ENCODE measurements around the gene WNT5B. TPM values are rescaled to one million over a fixed set of nuclear protein-coding genes. Genes with fewer than 3 reads are reported as not detected.
"Not testable (repeated sequence)": the region's sequence is repeated elsewhere in the genome, so short reads cannot be mapped to it uniquely, and the experiment has no call there.

WNT5B gene
- total and polyA plus RNA-seq, 4 donors, result 0.88 to 11.2 (median 2.8) TPM

- Histone ChIP-seq H3K27ac (ENCODE audit: low read depth in 1 of 2, low read length in 2 of 2) (no peak overlapping the region), H3K4me1 (ENCODE audit: control insufficient read depth in 1 of 2, insufficient read depth in 2 of 2, low read length in 2 of 2) (peaks cover 0 to 6% of the 10 kb centered on the region in 2 donors)
- intact Hi-C loops (cut with DNase I), result loop anchor here (5.0 to 10.0 kb wide), 2 partner anchors 35 to 83 kb away; no protein-coding TSS in a partner anchor
Measured at GRCh38 chr12:1692226-1692625, 63.2 kb downstream of the WNT5B start.

DNA sequence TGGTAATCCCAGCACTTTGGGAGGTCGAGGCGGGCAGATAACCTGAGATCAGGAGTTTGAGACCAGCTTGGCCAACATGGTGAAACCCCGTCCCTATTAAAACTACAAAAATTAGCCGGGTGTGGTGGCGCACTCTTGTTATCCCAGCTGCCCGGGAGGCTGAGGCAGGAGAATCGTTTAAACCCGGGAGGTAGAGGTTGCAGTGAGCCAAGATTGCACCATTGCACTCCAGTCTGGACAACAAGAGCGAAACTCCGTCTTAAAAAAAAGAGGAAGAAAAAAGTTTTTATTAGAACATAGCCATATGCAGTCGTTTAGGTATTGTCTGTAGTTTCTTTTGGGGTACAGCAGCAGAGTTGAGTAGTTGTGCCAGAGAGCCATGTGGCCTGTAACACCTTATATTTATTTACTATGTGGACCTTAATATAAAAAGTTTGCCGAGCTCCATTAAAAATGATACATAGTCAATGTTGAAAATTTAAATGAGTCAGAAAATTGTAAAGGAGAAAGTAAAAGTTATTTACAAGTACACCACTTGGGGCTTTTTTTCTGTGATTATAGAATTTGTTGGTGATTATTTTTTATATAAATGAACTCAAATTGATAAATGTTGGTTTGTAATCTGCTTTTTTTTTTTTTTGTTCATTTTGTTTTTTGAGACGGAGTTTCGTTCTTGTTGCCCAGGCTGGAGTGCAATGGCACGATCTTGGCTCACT is 64.0 kb downstream of the WNT5B start:
- Histone ChIP-seq H3K9me3 (ENCODE audit: control insufficient read depth, low read length) (no peaks in the 10 kb centered on the region), H3K27ac (ENCODE audit: low read depth in 1 of 2, low read length in 2 of 2) (no peak overlapping the region), H3K36me3 (ENCODE audit: control insufficient read depth in 1 of 2, insufficient read depth in 2 of 2, low read length in 1 of 2) (no peaks in the 10 kb centered on the region), H3K4me1 (ENCODE audit: control insufficient read depth in 1 of 2, insufficient read depth in 2 of 2, low read length in 2 of 2) (peaks cover 1 to 10% of the 10 kb centered on the region in 2 donors), H3K27me3 (ENCODE audit: control insufficient read depth in 1 of 2, insufficient read depth in 2 of 2, low read length in 1 of 2) (no peaks in the 10 kb centered on the region), H3K4me3 (ENCODE audit: low read length in 2 of 2) (no peak overlapping the region)
- intact Hi-C loops (cut with DNase I), result loop anchor here (5.0 to 10.0 kb wide), 2 partner anchors 36 to 82 kb away; no protein-coding TSS in a partner anchor
- WGBS, 2 donors, result 91% methylated on average over 15 of the region's 15 CpGs
- ATAC-seq (ENCODE audit: low FRiP score), result no peak
- no peak for DNase-seq

More at GRCh38 chr12:1692226-1692625, 63.2 kb downstream of the WNT5B start:
- H3K27me3 ChIP-seq (ENCODE audit: control insufficient read depth in 1 of 2, insufficient read depth in 2 of 2, low read length in 1 of 2), result no peaks in the 10 kb centered on the region
- no peaks in the 10 kb centered on the region for H3K36me3 ChIP-seq (ENCODE audit: control insufficient read depth in 1 of 2, insufficient read depth in 2 of 2, low read length in 1 of 2)
- WGBS, 2 donors, result 42 to 43% methylated on average over 4 of the region's 4 CpGs
- ATAC-seq (ENCODE audit: low FRiP score) (no peak), DNase-seq (no peak)
- H3K9me3 ChIP-seq (ENCODE audit: control insufficient read depth, low read length), result no peaks in the 10 kb centered on the region
- H3K4me3 ChIP-seq (ENCODE audit: low read length in 2 of 2), result no peak overlapping the region

- ATAC-seq (ENCODE audit: low FRiP score); H3K4me1 ChIP-seq (ENCODE audit: control insufficient read depth in 1 of 2, insufficient read depth in 2 of 2, low read length in 2 of 2); H3K27ac ChIP-seq (ENCODE audit: low read depth in 1 of 2, low read length in 2 of 2): not testable (repeated sequence)
Measured at GRCh38 chr12:1695097-1695496, 66.1 kb downstream of the WNT5B start.

DNA sequence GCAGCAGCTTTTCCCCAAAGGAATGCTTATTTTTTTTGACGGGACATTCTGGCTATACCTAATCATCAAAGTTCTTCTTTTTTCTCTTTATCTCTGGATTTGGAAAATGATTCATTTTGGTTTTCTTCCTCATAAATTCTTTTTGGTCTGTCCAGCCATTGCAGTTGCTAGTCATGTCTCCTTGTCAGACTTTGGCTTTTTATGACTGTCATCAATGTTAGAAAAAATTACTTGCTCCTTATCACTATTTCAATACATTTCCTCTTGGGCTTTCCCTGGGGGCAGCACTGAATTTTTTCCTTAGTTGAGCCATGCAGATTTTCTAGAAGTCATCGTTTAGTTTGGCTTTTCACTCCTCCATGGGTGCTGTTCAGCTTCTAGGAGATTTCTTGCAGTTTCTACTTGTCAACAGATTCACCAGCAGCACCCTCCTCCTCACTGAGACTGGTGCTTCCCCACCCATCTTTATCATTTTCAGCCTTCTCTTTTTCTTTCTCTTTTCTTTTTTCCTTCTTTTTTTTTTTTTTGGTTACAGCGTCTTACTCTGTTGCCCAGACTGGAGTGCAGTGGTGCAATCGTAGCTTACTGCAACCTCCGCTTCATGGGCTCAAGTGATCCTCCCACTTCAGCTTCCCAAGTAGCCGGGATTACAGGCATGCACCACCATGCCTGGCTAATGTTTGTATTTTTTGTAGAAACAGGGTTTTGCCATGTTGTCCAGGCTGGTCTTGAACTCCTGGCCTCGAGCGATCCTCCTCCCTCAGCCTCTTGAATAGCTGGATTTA is 67.0 kb downstream of the WNT5B start:
- no peak overlapping the region for H3K27ac ChIP-seq (ENCODE audit: low read depth in 1 of 2, low read length in 2 of 2)
- DNase-seq (no peak), ATAC-seq (ENCODE audit: low FRiP score) (no peak)
- H3K4me1 ChIP-seq (ENCODE audit: control insufficient read depth in 1 of 2, insufficient read depth in 2 of 2, low read length in 2 of 2), result peaks cover 1 to 10% of the 10 kb centered on the region in 2 donors
- H3K36me3 ChIP-seq (ENCODE audit: control insufficient read depth in 1 of 2, insufficient read depth in 2 of 2, low read length in 1 of 2), result no peaks in the 10 kb centered on the region
- H3K27me3 ChIP-seq (ENCODE audit: control insufficient read depth in 1 of 2, insufficient read depth in 2 of 2, low read length in 1 of 2), result no peaks in the 10 kb centered on the region
- intact Hi-C loops (cut with DNase I), result loop anchor here in 1 of 2 donors (10.0 kb wide), 1 partner anchor 79 kb away; no protein-coding TSS in a partner anchor
- WGBS, 2 donors, result 67 to 68% methylated on average over 8 of the region's 8 CpGs
- H3K9me3 ChIP-seq (ENCODE audit: control insufficient read depth, low read length), result no peaks in the 10 kb centered on the region
- no peak overlapping the region for H3K4me3 ChIP-seq (ENCODE audit: low read length in 2 of 2)

More at GRCh38 chr12:1695097-1695496, 66.1 kb downstream of the WNT5B start:
- H3K27me3 ChIP-seq (ENCODE audit: control insufficient read depth in 1 of 2, insufficient read depth in 2 of 2, low read length in 1 of 2); H3K4me3 ChIP-seq (ENCODE audit: low read length in 2 of 2); H3K36me3 ChIP-seq (ENCODE audit: control insufficient read depth in 1 of 2, insufficient read depth in 2 of 2, low read length in 1 of 2); H3K9me3 ChIP-seq (ENCODE audit: control insufficient read depth, low read length); DNase-seq: not testable (repeated sequence)
- intact Hi-C loops (cut with DNase I), result loop anchor here in 1 of 2 donors (10.0 kb wide), 1 partner anchor 80 kb away; no protein-coding TSS in a partner anchor
- WGBS, 2 donors, result 93 to 97% methylated on average over 8 of the region's 8 CpGs

DNA sequence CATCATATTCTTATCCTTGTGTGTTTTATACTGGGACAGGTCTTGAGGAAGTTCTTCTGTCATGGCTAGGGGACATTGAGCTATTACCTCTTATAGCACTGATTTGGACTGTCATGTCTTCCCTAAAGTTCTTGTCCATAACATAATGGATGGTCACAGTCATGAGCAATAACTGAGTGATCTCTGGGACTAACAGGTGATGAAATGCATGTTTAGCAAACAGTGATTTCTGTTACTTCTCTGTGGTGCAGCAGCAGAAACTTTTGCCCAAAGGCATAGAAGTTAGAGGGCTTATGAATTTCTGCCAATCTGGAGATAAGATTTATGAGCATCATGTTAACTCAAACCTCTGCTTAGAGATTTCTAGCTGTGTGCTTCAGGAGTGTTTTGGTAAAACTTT is 67.8 kb downstream of the WNT5B start:
- Histone ChIP-seq H3K4me1 (ENCODE audit: control insufficient read depth in 1 of 2, insufficient read depth in 2 of 2, low read length in 2 of 2) (peaks cover 1 to 10% of the 10 kb centered on the region in 2 donors), H3K27ac (ENCODE audit: low read depth in 1 of 2, low read length in 2 of 2) (no peak overlapping the region), H3K36me3 (ENCODE audit: control insufficient read depth in 1 of 2, insufficient read depth in 2 of 2, low read length in 1 of 2) (no peaks in the 10 kb centered on the region), H3K9me3 (ENCODE audit: control insufficient read depth, low read length) (no peaks in the 10 kb centered on the region), H3K27me3 (ENCODE audit: control insufficient read depth in 1 of 2, insufficient read depth in 2 of 2, low read length in 1 of 2) (no peaks in the 10 kb centered on the region), H3K4me3 (ENCODE audit: low read length in 2 of 2) (no peak overlapping the region)
- no peak for DNase-seq
- no peak for ATAC-seq (ENCODE audit: low FRiP score)
- intact Hi-C loops (cut with DNase I), result loop anchor here in 1 of 2 donors (10.0 kb wide), 1 partner anchor 78 kb away; no protein-coding TSS in a partner anchor

Small RNA genes within 50 kb of the gene (microRNA-seq; reads per million reads assigned to microRNA genes)
- 0 reads per million in 2 donors for gene MIR3649

Other genes with a start within 250 kb of the WNT5B start
- gene FBXL14, start 34.6 kb upstream of the WNT5B start, total RNA-seq, result 10 to 100 TPM in 1 of 2 donors, 1 to 10 TPM in 1; 8.0 to 13.2 TPM
- gene FBXL14, start 34.6 kb upstream of the WNT5B start, polyA plus RNA-seq, result 1 to 10 TPM; 2.8 to 7.1 TPM
- 10 to 100 TPM; 47.6 to 50.5 TPM for gene ADIPOR2, start 61.8 kb downstream of the WNT5B start, total RNA-seq
- gene ADIPOR2, start 61.8 kb downstream of the WNT5B start, polyA plus RNA-seq, result 10 to 100 TPM; 14.8 to 15.8 TPM
- gene LRTM2, start 191.3 kb downstream of the WNT5B start, total RNA-seq, result not detected
- not detected for gene LRTM2, start 191.3 kb downstream of the WNT5B start, polyA plus RNA-seq

Measured in aorta (tissue), 5 donors.